Panc1 (cell line): ENCODE data around the gene CADM1. TPM values are rescaled to one million over a fixed set of nuclear protein-coding genes. Genes with fewer than 3 reads are reported as not detected.

ENCODE experiments used
- ATAC-seq: fragments of 200-7000 bp; cut with Tn5 transposase; 2 replicates; pipeline ENCODE4 v1.9.1; 2020; ENCODE audit warnings: mild to moderate bottlenecking, moderate library complexity
- BruUV-seq: library from RNA; stranded (reverse); fragments of 400-500 nt; replicated peaks from 2 replicates; lab custom pipeline; 2021; lab: Mats Ljungman, UMichigan
- CTCF ChIA-PET: fragments of 300-600 bp; sonication (Branson Sonifier 250); formaldehyde crosslinking; loops from one replicate; lab custom pipeline; 2022; ENCODE audit warnings: antibody characterized with exemption; lab: Charles Lee
- POLR2A ChIA-PET: fragments of 300-600 bp; sonication (Branson Sonifier 250); formaldehyde crosslinking; loops from one replicate; lab custom pipeline; 2022; ENCODE audit warnings: antibody characterized with exemption; lab: Charles Lee
- DNase-seq: peaks from one replicate; pipeline ENCODE4 v3.0.0-alpha.2; 2010; ENCODE audit warnings: low read depth, low spot score
- H3K27ac ChIP-seq: 2 replicates; pipeline ENCODE4 v1.5.1; 2011; ENCODE audit warnings: mild to moderate bottlenecking, low read length, inconsistent platforms
- H3K27me3 ChIP-seq: fragments of 200-500 bp; sonication (Bioruptor generic); 2 replicates; pipeline ENCODE4 v1.6.0; 2014; ENCODE audit warnings: low read length, inconsistent platforms; ENCODE audit not compliant: control insufficient read depth, insufficient read depth
- H3K36me3 ChIP-seq: fragments of 200-500 bp; sonication (Bioruptor generic); 2 replicates; pipeline ENCODE4 v1.5.1; 2014; ENCODE audit warnings: inconsistent platforms, mild to moderate bottlenecking, low read length, moderate library complexity; ENCODE audit not compliant: control insufficient read depth, insufficient read depth
- H3K4me1 ChIP-seq: 2 replicates; pipeline ENCODE4 v1.5.1; 2011; ENCODE audit warnings: inconsistent platforms, mild to moderate bottlenecking, low read length, moderate library complexity; ENCODE audit not compliant: control insufficient read depth, insufficient read depth
- H3K4me3 ChIP-seq, 2 experiments: 2 replicates each; pipeline ENCODE4 v1.5.1; 2011 to 2012; ENCODE audit warnings: low read depth in 2 of 2, low read length in 2 of 2, mild to moderate bottlenecking in 2 of 2, inconsistent platforms in 1 of 2, moderate library complexity in 1 of 2
- H3K9me3 ChIP-seq: fragments of 200-500 bp; sonication (Bioruptor generic); 2 replicates; pipeline ENCODE4 v1.5.1; 2014; ENCODE audit warnings: low read depth, mild to moderate bottlenecking, inconsistent platforms, low read length, moderate library complexity; ENCODE audit not compliant: control insufficient read depth, insufficient read depth
- CTCF ChIP-seq: fragments of 450-650 bp; IDR thresholded peaks from 2 replicates; pipeline ENCODE4 v1.5.1; 2017; ENCODE audit warnings: mild to moderate bottlenecking
- POLR2AphosphoS5 ChIP-seq: IDR thresholded peaks from 2 replicates; pipeline ENCODE4 v1.6.1; 2012; ENCODE audit warnings: mild to moderate bottlenecking, low read depth, low read length, moderate library complexity
- REST ChIP-seq, 2 experiments: IDR thresholded peaks; 2 replicates each; pipeline ENCODE4 v1.6.1; 2011 to 2012; ENCODE audit warnings: low read depth in 2 of 2, control low read depth in 1 of 2, low read length in 1 of 2, mild to moderate bottlenecking in 1 of 2, moderate library complexity in 1 of 2; ENCODE audit not compliant: insufficient read depth in 1 of 2
- SIN3A ChIP-seq: IDR thresholded peaks from 2 replicates; pipeline ENCODE4 v1.6.1; 2012; ENCODE audit warnings: low read depth, mild to moderate bottlenecking, low read length, moderate library complexity, borderline replicate concordance; ENCODE audit not compliant: insufficient read depth
- TCF7L2 ChIP-seq: IDR thresholded peaks from 2 replicates; pipeline ENCODE4 v1.6.1; 2011; ENCODE audit warnings: mild to moderate bottlenecking, low read depth, low read length, inconsistent platforms
- in situ Hi-C: cut with HindIII; loops from 2 replicates; pipeline ENCODE4 v1.10.0; 2016; ENCODE audit warnings: low sequenced_read_pairs, low pct_unique_long_range_greater_than_20kb
- intact Hi-C: fragments of 100-400 bp; cut with micrococcal nuclease; formaldehyde crosslinking; loops from one replicate; pipeline ENCODE4 v1.10.0; 2022; ENCODE audit not compliant: unreplicated experiment
- total RNA-seq: library from RNA; stranded (reverse); gene quantifications from one replicate; pipeline ENCODE4 v1.2.1, GENCODE V29; 2021; ENCODE audit not compliant: unreplicated experiment

The CADM1 gene
- total RNA-seq, 1 experiment from 2014 or later, result 3.9 TPM

- CTCF ChIA-PET, result no interaction called here
- BruUV-seq, result no TSS peak
- DNase-seq (no peak), ATAC-seq (no peak)
- TF ChIP-seq CTCF, result no peak
- no peak for TF ChIP-seq SIN3A
- TF ChIP-seq REST (IDR thresholded peaks at IDR 0.05; ENCODE audit: insufficient read depth in 1 of 2, low read depth in 2 of 2, low read length in 1 of 2), result no peak
- H3K4me1 ChIP-seq, result no peaks in the 10 kb centered on the region
- POLR2A ChIA-PET, result no interaction called here
- H3K27ac ChIP-seq, result no peak overlapping the region
- no peaks in the 10 kb centered on the region for H3K9me3 ChIP-seq
- intact Hi-C loops, result no loop called here
- no peaks in the 10 kb centered on the region; the same call in 1 of the 2 replicates for H3K27me3 ChIP-seq
- in situ Hi-C loops, result no loop called here
- H3K36me3 ChIP-seq, result no peaks in the 10 kb centered on the region
- no peak overlapping the region for H3K4me3 ChIP-seq
Measured at GRCh38 chr11:115188898-115189278, 315.3 kb downstream of the CADM1 start.

GRCh38 chr11:115188188-115188897 is 315.9 kb downstream of the CADM1 start:
- H3K27ac ChIP-seq, result no peak overlapping the region
- no peaks in the 10 kb centered on the region for H3K9me3 ChIP-seq
- POLR2A ChIA-PET, result no interaction called here

More at GRCh38 chr11:115188188-115188897, 315.9 kb downstream of the CADM1 start:
- intact Hi-C loops, result no loop called here
- Histone ChIP-seq H3K27me3 (no peaks in the 10 kb centered on the region; the same call in 1 of the 2 replicates), H3K4me1 (no peaks in the 10 kb centered on the region), H3K36me3 (no peaks in the 10 kb centered on the region), H3K4me3 (no peak overlapping the region)
- in situ Hi-C loops, result no loop called here
- no TSS peak for BruUV-seq
- no peak for DNase-seq
- CTCF ChIA-PET, result interaction anchor here (0.6 kb wide), 1 partner anchor 824 kb away, joined by 3 read pairs; no protein-coding TSS in a partner anchor
- no peak for ATAC-seq
- TF ChIP-seq CTCF (no peak), REST (IDR thresholded peaks at IDR 0.05; ENCODE audit: insufficient read depth in 1 of 2, low read depth in 2 of 2, low read length in 1 of 2) (no peak), TCF7L2 (no peak), POLR2AphosphoS5 (no peak), SIN3A (no peak)
